Activated CD4-positive, CD25-positive, alpha-beta regulatory T cell treated with anti-CD3 and anti-CD28 coated beads, Interleukin-2, amount 50 U/mL, for 16 hours (primary cell): ENCODE measurements around the gene ACACA.

Experiments used
- DNase-seq: peaks from one replicate; pipeline ENCODE4 v3.0.0-alpha.2; 2020; ENCODE audit warnings: low read depth, low spot score

The ACACA gene

DNA sequence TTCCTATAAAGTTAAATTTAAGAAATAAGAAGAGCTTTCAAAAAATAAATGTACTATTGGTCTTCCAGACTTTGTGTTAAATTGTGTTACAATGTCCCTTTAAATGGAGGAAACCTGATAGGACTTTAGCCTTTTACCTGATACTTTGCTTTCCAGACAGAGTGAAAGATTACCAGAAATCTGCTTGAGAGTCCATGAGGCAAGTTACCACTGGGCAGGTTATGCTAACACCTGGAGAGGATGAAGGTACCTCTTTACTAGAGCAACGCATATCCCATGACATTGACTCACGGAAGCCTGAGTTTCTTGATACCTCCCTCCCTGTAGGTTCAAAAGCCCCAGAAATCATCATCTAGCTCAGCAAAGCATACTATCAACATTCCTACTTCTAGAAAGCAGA is 174.7 kb downstream of the ACACA start:
- no peak for DNase-seq

DNA sequence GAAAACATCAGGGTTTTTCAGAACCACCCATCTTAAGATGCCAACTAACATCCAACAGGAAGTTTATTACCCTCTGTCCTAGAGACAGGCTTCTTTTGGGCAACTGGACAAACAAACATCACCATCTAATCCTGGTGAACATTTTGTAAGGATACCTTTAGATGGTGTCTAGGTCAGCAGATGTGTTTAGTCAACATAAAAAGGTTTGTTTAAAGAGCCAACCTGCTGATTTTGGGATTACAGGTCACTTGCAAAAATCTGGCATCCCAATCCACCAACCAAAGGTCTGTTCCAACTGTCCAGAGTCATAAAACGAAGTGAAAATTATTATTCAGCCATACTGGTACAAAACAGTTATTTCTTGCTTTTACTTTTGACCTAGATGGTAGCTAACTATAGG is 176.0 kb downstream of the ACACA start:
- no peak for DNase-seq

DNA sequence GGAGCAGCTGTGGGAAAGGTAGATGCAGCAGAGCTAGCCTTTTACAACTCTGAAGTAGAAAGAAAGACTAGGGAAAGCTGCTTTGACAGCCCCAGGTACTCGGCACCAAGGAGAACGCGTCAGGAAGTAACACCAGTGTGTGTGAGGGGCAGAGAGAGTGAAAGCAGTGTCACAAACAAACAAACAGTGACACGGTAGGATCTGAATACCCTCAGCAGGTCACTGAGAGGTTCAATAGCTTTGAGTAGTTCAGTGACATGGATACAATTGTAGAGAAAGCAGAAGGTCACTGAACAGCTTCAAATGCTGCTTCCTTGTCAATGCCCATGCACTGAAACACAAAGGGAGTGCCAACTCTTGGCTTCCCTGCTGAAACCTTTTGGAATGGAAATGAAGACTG is 181.2 kb downstream of the ACACA start:
- no peak for DNase-seq

DNA sequence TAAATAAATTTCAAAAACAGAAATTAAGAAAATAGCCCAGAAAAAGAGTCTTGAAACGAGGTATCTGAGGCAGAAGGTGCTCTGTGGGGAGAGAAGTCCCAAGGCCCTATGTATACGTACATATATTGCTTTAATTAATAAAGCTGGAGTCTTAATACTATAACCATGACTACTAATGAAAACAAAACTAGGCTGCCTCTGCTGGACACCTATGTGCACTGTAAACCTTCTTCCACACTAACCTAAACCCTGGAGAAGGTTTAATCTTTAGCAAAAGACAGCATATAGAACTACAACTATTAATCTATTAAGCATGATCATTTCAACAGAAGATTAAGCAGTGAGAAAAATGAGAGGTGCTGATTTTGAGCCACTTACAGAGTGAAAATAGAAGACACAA is 184.8 kb downstream of the ACACA start:
- DNase-seq: no peak

DNA sequence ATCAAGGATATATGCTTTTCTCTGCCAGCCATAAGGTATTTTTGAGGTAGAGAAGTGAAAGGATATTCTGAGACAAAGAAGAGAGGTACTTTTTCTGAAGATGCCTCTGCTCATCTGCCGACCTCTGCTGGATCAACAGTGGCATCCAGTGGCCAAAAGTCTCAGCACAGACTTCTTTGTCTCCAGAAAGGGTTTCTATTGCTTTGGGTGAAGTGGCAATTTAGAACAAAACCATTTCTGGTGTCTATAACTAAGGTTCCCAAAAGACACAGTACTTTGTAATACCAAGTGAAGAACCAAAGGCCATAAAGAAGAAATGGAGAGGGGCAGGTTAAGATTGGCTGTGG is 186.1 kb downstream of the ACACA start:
- no peak for DNase-seq

DNA sequence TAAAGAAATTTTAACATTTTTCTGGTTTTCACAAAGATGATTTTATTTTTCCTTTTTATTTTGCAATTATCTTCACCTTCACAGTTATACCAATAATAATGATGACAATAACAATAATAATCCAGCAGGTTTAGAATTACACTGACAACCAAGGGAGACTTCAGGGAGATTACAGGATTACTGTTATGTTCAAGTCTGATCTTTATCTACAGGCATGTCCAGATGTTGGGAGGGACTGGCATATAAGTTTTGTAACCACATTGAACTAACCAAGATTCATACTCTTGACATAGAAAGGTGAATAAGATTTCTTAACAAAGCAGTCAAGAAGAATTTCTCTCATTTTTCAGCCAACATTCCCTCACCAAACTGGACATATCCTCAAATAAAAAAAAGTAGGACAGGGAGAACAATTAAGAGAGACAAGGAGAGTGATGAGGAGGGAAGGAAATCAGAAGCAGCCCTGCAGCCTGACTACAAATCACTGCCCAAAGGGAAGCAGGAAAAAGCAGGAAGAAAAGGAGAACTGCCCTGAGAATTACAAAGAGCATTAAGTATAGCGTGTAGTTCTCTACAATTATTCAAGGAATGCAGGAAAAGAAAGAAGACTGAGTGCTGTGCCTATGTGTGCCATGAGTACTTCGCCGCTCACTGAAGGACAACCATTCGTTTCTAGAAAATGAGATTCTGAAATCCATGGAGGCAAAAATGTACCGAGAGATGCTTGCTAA is 186.6 kb downstream of the ACACA start:
- no peak for DNase-seq

DNA sequence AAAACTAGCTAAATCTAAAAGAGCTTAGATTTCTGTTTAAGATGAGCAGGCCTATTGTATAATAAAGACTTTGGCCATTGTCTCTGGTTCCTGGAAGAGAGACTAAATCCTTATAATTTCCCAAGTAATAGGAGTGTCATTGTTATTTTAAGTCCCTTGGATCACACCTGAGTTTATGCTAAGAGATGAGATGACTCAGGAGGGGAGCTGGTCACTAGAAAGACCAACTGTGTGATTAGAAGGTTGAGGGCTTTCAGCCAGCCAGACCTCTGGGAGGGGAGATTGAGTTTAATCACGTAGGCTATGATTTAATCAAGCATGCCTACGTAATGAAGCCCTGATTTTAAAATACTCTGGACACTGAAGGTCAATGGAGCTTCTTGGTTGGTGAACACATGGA is 187.8 kb downstream of the ACACA start:
- no peak for DNase-seq

DNA sequence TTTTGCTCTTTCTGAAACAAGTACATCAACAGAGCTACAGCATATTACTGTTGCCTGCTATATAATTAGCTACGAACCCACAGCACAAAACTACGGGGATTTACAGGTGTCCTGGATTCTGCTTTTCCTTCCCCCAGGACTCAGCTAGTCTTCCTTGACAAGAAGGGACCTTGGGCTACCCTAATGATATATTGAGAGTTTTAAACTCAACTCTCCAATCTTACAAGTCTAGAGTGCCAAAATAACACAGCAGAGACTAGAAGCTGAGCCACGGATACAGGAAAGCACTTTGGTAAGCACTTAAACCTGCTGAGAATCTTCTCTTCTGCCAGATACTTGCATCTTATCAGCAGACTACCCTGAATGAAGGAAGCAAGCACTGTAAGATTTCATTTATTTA is 192.2 kb downstream of the ACACA start:
- no peak for DNase-seq

DNA sequence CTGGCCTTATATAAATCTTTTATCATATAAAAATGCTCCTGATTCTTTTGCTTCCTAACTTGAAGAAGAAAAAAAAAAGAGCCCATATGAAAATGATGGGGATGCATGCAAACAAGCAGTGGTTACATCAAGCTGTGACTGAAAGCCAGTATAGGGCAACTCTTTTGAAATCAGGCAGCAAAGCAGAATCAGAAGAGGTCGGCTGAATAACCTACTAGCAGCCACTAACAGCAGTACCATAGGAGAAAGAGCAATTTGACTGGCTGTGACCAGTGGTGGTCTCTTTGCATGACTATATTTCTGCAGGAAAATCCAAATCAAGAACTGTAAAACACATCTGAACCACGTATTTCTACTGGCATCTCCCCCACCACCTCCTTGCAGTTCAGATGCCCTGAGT is 192.7 kb downstream of the ACACA start:
- DNase-seq: no peak

DNA sequence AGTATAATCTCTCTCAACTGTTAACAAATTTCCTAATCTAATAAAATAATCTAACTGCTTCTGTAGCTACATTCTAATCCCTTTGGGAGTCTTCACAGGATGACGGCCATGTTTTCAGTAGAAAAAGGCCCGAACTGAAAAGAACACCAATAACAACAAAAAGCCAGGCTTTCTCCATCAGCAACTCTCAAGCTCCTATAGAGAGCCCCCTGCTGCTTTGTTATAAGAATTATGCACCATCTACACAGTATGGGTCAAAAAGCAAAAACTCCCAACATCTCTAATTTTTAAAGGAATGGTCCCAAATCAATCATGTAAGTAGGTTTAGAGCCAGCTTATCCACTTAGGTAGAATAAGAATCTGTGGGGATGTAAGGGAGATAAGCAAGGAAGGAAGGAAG is 194.5 kb downstream of the ACACA start:
- no peak for DNase-seq

DNA sequence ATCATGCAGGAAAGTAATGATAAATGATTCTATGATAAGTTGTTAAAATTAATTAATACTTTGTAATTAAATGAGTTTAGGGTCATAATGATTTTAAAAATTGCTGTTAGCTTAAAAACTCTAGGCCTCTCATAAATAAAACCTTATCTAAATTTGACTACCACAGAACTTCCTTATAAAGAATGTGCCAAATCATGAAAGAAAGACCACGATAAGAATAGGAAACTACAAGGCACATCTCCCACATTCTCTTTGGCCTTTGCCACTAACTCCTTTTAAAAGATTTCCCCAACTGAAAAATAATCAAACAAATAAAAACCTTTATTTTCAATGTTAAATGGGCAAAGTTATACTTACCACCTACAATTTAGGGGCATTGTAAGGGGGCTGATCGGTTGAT is 195.5 kb downstream of the ACACA start:
- DNase-seq: no peak

DNA sequence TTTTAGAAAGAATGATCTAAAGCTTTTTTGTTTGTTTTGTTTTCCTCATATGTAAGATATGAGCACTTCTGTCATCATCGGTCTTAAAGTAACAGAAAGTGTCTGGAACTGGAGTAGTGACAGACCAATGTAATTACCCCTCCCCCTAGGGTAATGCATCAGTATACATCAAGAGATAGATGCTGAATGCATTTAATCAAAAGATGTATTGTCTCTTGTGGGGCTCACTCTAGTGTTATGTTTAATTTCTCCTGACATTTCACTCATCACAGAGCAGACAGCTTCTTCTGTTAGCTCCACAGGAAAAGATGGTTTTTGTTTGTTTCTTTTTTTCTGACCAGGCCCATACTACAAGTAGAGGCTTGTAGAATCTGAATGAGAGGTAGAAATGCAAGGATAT is 199.5 kb downstream of the ACACA start:
- DNase-seq: no peak

DNA sequence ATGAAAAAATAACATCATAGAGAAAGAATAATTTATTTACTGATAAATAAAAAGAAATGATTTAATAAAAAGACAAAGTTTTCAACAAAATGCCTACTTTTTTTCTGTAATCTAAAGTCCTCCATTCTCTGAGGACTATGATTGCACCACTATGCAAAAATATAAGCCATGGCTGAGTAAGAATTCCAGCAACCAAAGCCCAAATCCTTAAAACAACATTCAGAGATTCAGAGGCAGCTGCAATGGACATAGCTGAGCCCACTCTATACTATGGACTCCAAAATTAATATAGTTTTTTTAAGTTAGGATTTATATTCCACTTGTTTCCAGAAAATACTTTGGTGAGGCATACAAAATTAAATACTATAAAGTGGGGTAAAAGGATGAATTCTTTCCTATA is 200.3 kb downstream of the ACACA start:
- no peak for DNase-seq

DNA sequence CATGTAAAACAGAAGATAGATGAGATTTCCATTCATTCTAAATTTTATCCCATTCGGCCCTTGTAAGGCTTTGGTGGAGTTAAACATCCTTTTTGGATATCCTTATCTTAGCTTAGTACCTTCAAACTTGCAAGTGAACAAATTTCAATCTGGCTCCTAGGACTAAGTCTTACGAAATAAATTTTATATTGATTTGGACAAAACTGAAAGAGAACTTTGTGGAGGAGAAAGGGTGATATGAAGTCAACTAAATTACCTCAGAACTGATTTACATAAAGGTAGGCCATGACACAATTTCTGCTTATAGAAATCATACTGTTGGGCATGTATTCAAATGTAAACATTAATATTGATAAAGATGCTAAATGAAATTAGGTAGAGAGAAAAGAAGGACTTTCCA is 206.1 kb downstream of the ACACA start:
- DNase-seq: no peak

DNA sequence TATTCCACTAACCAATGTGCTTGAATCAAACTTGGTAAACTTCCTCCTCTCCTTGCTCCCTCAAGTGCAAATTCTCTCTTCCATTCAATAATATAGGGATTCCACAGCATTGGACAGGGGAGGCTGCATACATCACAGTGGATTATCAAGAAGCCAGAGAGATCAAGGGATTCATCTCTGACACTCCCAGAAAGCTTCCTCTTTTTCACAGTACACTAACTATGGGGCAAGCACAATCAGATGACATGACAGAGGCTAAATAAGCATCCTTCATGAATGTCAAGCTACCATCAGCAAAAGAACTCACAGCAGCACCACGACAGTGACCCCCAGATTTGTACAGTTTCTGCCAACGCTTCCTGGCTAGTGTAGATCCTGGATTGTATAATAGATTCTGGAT is 209.3 kb downstream of the ACACA start:
- DNase-seq: no peak

DNA sequence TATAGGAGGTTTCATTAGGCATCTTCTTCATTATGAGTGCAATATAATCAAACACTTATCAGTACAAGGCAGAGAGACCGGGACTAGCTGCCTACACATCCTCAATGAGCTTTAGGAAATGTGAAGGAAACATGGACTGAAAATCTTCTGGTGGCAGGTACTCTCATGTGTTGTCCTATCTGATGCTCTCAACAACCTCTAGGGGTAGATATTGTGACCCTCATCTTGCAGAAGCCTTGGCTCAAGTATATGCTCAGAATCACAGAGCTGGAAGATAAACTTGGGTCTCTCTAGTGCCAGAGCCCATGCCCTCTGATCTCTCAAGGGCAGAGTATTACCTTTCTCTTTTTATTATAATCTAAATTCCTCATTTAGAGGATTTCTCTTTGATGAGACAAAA is 212.4 kb downstream of the ACACA start:
- DNase-seq: no peak

DNA sequence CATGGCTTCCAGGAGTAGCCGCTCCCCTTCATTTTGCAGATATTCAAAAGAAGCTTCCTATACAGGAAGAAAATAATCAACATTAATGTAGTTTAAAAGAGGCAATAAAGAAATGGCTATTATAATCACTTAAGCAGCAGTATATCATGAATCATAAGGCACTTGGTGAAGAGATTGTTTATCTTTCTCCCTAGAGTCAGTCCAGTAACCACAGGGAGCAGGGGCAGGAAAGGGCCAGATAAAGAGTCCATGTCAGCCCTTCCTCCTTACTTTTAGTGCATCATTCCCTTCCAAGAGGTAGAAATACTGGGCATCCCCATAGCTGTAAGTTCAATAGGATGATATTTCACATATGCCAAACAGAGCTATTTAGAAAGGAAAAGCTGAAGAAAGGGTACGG is 215.4 kb downstream of the ACACA start:
- DNase-seq: no peak

DNA sequence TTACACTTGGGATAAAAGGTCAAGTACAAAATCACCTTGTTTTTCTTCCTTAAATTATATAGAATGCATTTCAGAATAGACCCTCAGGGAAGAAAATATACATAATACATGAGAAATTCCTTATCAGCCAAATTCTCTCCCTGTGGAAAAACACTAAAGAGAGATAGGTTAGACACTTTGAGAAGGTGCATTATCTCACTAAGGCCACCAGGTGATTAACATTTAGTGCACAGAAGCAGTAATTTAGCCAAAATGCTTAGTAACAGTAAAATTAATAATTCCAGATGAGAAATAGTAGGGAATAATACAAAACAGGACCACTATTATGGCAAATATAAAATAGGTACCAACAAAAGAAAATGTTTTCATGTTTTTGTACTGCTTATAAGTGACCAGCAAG is 216.1 kb downstream of the ACACA start:
- no peak for DNase-seq

DNA sequence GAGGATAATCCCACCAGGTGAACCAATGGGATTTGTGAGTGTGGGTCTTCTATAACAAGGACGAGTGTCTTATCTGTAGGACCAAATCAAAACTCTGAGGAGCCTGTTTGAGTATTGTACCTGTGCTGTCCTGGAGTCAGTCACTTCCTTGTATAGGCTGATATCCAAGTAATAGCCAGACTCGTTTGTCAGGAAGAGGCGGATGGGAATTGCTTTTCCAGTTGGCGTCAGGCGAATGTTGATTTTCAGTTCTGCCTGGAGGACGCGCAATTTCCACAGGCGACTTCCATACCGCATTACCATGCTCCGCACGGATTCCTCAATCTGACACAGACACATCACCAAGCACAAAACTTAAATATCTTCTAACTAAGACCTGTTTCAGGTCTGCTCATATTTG is 218.5 kb downstream of the ACACA start:
- no peak for DNase-seq

DNA sequence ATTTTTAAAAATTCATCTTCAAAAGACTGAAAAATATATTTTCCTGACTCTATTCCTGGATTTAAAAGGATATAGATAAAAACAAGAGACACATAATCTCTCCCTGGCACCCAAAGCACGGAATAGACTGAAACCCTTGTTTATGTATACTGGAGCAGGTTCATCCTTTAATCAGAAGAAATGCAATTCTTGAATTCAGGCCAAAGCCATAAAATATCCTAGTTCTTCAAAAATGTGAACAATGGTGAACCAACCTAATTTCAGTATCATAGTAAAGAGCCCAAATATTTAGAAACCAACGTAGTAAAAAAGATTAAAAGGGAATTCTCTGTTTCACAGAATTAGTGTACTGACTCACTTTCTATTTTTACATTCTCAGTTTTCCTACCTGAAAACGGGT is 219.4 kb downstream of the ACACA start:
- no peak for DNase-seq

DNA sequence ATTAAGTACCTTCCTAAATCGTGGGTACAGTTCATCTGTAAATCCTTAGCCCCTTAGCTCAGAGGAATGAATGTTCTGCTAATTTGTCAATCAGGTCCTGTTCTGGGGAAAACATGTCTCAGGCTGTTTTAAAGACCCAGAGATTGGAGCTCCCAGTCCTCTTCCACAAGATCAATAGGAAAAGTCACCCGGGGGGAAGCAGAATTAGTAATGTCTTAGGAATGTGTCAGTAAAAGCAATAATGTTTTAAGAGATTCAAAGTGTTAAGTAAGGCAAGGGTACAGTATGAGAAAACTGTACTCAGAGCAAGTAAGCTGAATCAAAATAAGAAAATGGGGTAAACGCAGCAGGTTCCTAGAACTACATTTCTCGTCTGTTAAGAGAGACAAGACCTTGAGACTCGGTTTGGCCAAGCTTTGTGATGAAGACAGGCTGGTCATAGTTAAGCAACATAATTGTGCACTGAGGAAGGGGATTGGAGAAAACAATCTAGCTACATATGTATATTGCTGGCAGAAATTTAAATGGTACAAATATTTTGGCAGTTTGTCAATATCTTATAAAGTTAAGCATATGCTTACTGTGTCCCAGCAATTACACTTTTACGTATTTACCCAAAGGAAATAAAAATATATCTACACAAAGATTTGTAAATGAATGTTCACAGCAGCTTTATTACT is 223.7 kb downstream of the ACACA start:
- no peak for DNase-seq

DNA sequence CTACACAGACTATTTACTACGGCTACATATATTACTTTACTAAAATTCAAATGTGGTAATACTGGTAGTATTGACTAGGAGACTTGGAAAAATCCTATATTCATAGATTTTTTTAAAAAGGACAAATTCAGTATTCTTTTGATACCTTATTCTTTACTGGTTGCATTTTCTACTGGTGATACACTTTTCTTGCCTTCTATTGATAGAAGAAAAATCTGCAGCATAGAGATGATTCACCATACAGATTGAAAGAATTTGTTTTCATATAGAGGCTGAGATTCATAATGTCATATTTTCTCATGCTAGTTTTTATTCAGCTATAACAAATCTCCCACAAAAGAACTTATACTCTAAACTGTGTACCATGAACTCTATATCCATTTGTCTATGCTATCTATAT is 226.3 kb downstream of the ACACA start:
- no peak for DNase-seq

DNA sequence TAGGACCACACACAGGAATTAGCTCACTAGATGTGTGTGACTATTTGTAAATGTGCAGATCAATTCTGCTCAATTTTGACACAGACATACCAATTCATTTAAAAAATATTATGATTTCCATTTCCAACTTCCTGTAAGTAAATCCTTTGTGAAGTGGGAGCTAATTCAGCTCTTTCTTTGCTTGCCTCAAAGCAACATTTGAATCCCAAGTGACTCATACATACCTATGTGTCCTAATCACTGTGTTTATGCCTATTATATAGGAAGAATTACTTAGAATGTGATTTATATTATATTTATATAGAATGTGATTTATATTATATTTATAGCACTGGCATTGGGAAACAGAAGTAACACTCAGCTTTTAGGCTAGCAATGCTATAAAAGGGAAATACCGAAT is 226.7 kb downstream of the ACACA start:
- DNase-seq: no peak
